Naive B cell (primary cell): ENCODE results near the gene ANKFY1. TPM values are rescaled to one million over a fixed set of nuclear protein-coding genes. Genes with fewer than 3 reads are reported as not detected.

Source experiments
- ATAC-seq, 2 donors: fragments of 150-1000 bp; cut with Tn5 transposase; 2 replicates each; pipeline ENCODE4 v1.10.0; 2021; ENCODE audit warnings: low read depth in 2 of 2, mild to moderate bottlenecking in 2 of 2, moderate library complexity in 2 of 2
- DNase-seq: peaks from one replicate; pipeline ENCODE4 v3.0.0; 2022
- H3K27ac Mint-ChIP-seq, 6 donors: one replicate each; pipeline ENCODE4 v1.8.0; 2020 to 2022; ENCODE audit warnings: mild to moderate bottlenecking in 6 of 6, mixed read lengths in 6 of 6, moderate library complexity in 5 of 6, inconsistent platforms in 2 of 6
- H3K27me3 Mint-ChIP-seq, 3 donors: one replicate each; pipeline ENCODE4 v1.8.0; 2021 to 2022; ENCODE audit warnings: mixed read lengths in 3 of 3, mild to moderate bottlenecking in 1 of 3
- H3K36me3 Mint-ChIP-seq, 2 donors: one replicate each; pipeline ENCODE4 v1.8.0; 2020 to 2022; ENCODE audit warnings: mixed read lengths in 2 of 2, inconsistent platforms in 1 of 2, mild to moderate bottlenecking in 1 of 2
- H3K4me1 Mint-ChIP-seq, 3 donors: one replicate each; pipeline ENCODE4 v1.8.0; 2020 to 2022; ENCODE audit warnings: mixed read lengths in 3 of 3, inconsistent platforms in 1 of 3, mild to moderate bottlenecking in 1 of 3, moderate library complexity in 1 of 3
- H3K4me3 Mint-ChIP-seq, 8 donors: one replicate each; pipeline ENCODE4 v1.8.0; 2020 to 2022; ENCODE audit warnings: mild to moderate bottlenecking in 8 of 8, mixed read lengths in 8 of 8, moderate library complexity in 8 of 8, inconsistent platforms in 2 of 8
- H3K9me3 Mint-ChIP-seq, 7 donors: one replicate each; pipeline ENCODE4 v1.8.0; 2020 to 2022; ENCODE audit warnings: mixed read lengths in 7 of 7, mild to moderate bottlenecking in 5 of 7, inconsistent platforms in 2 of 7, moderate library complexity in 1 of 7
- polyA plus RNA-seq, 6 donors: library from polyadenylated mRNA; unstranded; fragments of 300-500 nt; fragmentation: Illumina TruSeq; gene quantifications; one replicate each; pipeline ENCODE4 v1.2.3, GENCODE V29; 2021; ENCODE audit warnings: low read depth in 6 of 6

ANKFY1 gene
- polyA plus RNA-seq, 6 donors from 2014 or later, result 6.3 to 13.3 (median 8.3) TPM

- Mint-ChIP-seq H3K4me1 (peaks cover 27 to 48% (median 33%) of the 10 kb centered on the region in 3 donors), H3K4me3 (no peak overlapping the region), H3K36me3 (no peaks in the 10 kb centered on the region), H3K27ac (peak overlapping the region in 1 of 6 donors; percentile 27), H3K27me3 (no peaks in the 10 kb centered on the region), H3K9me3 (no peaks in the 10 kb centered on the region)
- ATAC-seq (no peak), DNase-seq (no peak)
These were observed 15.1 kb downstream of the ANKFY1 start for GRCh38 chr17:4248504-4249277.

GRCh38 chr17:4247971-4248388, 15.8 kb downstream of the ANKFY1 start:
- H3K9me3 Mint-ChIP-seq, result no peaks in the 10 kb centered on the region
- H3K27ac Mint-ChIP-seq, result peak overlapping the region in 2 of 6 donors; percentile 27 to 62
- DNase-seq, result no peak
- no peaks in the 10 kb centered on the region for H3K36me3 Mint-ChIP-seq
- H3K4me1 Mint-ChIP-seq, result peaks cover 22 to 43% (median 32%) of the 10 kb centered on the region in 3 donors
- no peak overlapping the region for H3K4me3 Mint-ChIP-seq
- ATAC-seq, result no peak
- H3K27me3 Mint-ChIP-seq, result no peaks in the 10 kb centered on the region

GRCh38 chr17:4247361-4247970, 16.3 kb downstream of the ANKFY1 start:
- no peaks in the 10 kb centered on the region for H3K36me3 Mint-ChIP-seq
- peak overlapping the region in 2 of 6 donors; percentile 27 to 28 for H3K27ac Mint-ChIP-seq
- H3K27me3 Mint-ChIP-seq, result no peaks in the 10 kb centered on the region
- ATAC-seq (no peak), DNase-seq (no peak)
- H3K4me1 Mint-ChIP-seq, result peaks cover 22 to 43% (median 32%) of the 10 kb centered on the region in 3 donors
- H3K4me3 Mint-ChIP-seq, result no peak overlapping the region
- H3K9me3 Mint-ChIP-seq, result no peaks in the 10 kb centered on the region

GRCh38 chr17:4246674-4247073, 17.1 kb downstream of the ANKFY1 start:
- DNase-seq, result no peak
- Mint-ChIP-seq H3K27ac (peak overlapping the region in 1 of 6 donors; percentile 78), H3K4me1 (peaks cover 22 to 36% (median 29%) of the 10 kb centered on the region in 3 donors), H3K4me3 (no peak overlapping the region), H3K9me3 (no peaks in the 10 kb centered on the region), H3K36me3 (no peaks in the 10 kb centered on the region), H3K27me3 (no peaks in the 10 kb centered on the region)
- no peak for ATAC-seq

- Mint-ChIP-seq H3K27ac (no peak overlapping the region), H3K27me3 (no peaks in the 10 kb centered on the region), H3K4me1 (peaks cover 0 to 12% (median 10%) of the 10 kb centered on the region in 3 donors), H3K36me3 (peaks cover 6 to 9% of the 10 kb centered on the region in 2 donors), H3K9me3 (no peaks in the 10 kb centered on the region), H3K4me3 (no peak overlapping the region)
- ATAC-seq (no peak), DNase-seq (no peak)
These were observed 22.2 kb downstream of the ANKFY1 start for GRCh38 chr17:4241535-4241934.

- no peak for DNase-seq
- H3K27me3 Mint-ChIP-seq, result no peaks in the 10 kb centered on the region
- H3K4me1 Mint-ChIP-seq, result no peaks in the 10 kb centered on the region
- H3K9me3 Mint-ChIP-seq, result no peaks in the 10 kb centered on the region
- no peak overlapping the region for H3K4me3 Mint-ChIP-seq
- H3K27ac Mint-ChIP-seq, result peak overlapping the region in 1 of 6 donors; percentile 21
- ATAC-seq, result no peak
- peaks cover 9 to 18% of the 10 kb centered on the region in 2 donors for H3K36me3 Mint-ChIP-seq
These were observed 27.3 kb downstream of the ANKFY1 start for GRCh38 chr17:4236456-4236855.

GRCh38 chr17:4235372-4236279, 28.2 kb downstream of the ANKFY1 start:
- DNase-seq (no peak), ATAC-seq (no peak)
- H3K4me3 Mint-ChIP-seq, result no peak overlapping the region
- no peaks in the 10 kb centered on the region for H3K27me3 Mint-ChIP-seq
- no peak overlapping the region for H3K27ac Mint-ChIP-seq
- peaks cover 3 to 13% of the 10 kb centered on the region in 2 donors for H3K36me3 Mint-ChIP-seq
- H3K4me1 Mint-ChIP-seq, result no peaks in the 10 kb centered on the region
- no peaks in the 10 kb centered on the region for H3K9me3 Mint-ChIP-seq

- no peaks in the 10 kb centered on the region for H3K9me3 Mint-ChIP-seq
- H3K4me1 Mint-ChIP-seq, result no peaks in the 10 kb centered on the region
- ATAC-seq (no peak), DNase-seq (no peak)
- H3K4me3 Mint-ChIP-seq, result no peak overlapping the region
- H3K27ac Mint-ChIP-seq, result no peak overlapping the region
- H3K27me3 Mint-ChIP-seq, result no peaks in the 10 kb centered on the region
- peaks cover 0 to 16% of the 10 kb centered on the region in 2 donors for H3K36me3 Mint-ChIP-seq
These were observed 29.4 kb downstream of the ANKFY1 start for GRCh38 chr17:4234401-4234800.

- no peaks in the 10 kb centered on the region for H3K4me1 Mint-ChIP-seq
- no peak overlapping the region for H3K4me3 Mint-ChIP-seq
- peak overlapping the region in 2 of 6 donors; percentile 19 to 72 for H3K27ac Mint-ChIP-seq
- no peaks in the 10 kb centered on the region for H3K27me3 Mint-ChIP-seq
- H3K36me3 Mint-ChIP-seq, result peaks cover 0 to 16% of the 10 kb centered on the region in 2 donors
- H3K9me3 Mint-ChIP-seq, result no peaks in the 10 kb centered on the region
- ATAC-seq, result no peak
- DNase-seq, result no peak
These were observed 30.0 kb downstream of the ANKFY1 start for GRCh38 chr17:4233668-4234258.

- Mint-ChIP-seq H3K4me3 (no peak overlapping the region), H3K4me1 (no peaks in the 10 kb centered on the region), H3K36me3 (peaks cover 0 to 16% of the 10 kb centered on the region in 2 donors), H3K9me3 (no peaks in the 10 kb centered on the region), H3K27me3 (no peaks in the 10 kb centered on the region), H3K27ac (no peak overlapping the region)
- DNase-seq (no peak), ATAC-seq (no peak)
These were observed 31.5 kb downstream of the ANKFY1 start for GRCh38 chr17:4232168-4232813.

- H3K4me1 Mint-ChIP-seq, result no peaks in the 10 kb centered on the region
- H3K4me3 Mint-ChIP-seq, result no peak overlapping the region
- H3K27ac Mint-ChIP-seq, result peak overlapping the region in 1 of 6 donors; percentile 6
- DNase-seq (no peak), ATAC-seq (no peak)
- no peaks in the 10 kb centered on the region for H3K27me3 Mint-ChIP-seq
- peaks cover 0 to 16% of the 10 kb centered on the region in 2 donors for H3K36me3 Mint-ChIP-seq
- no peaks in the 10 kb centered on the region for H3K9me3 Mint-ChIP-seq
These were observed 33.9 kb downstream of the ANKFY1 start for GRCh38 chr17:4229627-4230541.
